Measurements from ENCODE around the gene SCAMP4. TPM values are rescaled to one million over a fixed set of nuclear protein-coding genes. Genes with fewer than 3 reads are reported as not detected.

SCAMP4 gene
- total and polyA plus RNA-seq, 2 of the 13 experiments (the other 11 are each of a cell fraction or from before 2014, with no cell fraction given), result 10.7 to 13.7 TPM

DNA sequence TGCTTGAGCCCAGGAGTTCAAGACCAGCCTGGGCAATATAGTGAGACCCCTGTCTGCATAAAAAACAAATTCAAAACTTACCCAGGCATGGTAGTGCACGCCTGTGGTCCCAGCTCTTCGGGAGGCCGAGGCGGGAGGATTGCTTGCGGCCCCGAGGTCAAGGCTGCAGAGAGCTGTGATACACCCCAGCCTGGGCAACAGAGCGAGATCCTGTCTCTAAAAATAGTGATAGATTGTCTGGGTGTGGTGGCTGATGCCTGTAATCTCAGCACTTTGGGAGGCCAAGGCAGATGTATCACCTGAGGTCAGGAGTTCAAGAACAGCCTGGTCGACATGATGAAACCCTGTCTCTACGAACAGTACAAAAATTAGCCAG, 37.9 kb upstream of the SCAMP4 start (continued):
- TF ChIP-seq ZNF121 (CRISPR knock-in tag; IDR thresholded peaks at IDR 0.05) (peak; percentile 98), KLF6 (CRISPR knock-in tag; IDR thresholded peaks at IDR 0.05) (no peak), ZFYVE20 (CRISPR knock-in tag; IDR thresholded peaks at IDR 0.05; ENCODE audit: borderline replicate concordance, low read depth) (no peak), GZF1 (CRISPR knock-in tag; IDR thresholded peaks at IDR 0.05) (no peak), FOXK1 (CRISPR knock-in tag; IDR thresholded peaks at IDR 0.05; ENCODE audit: borderline replicate concordance, low read depth) (no peak), ZNF713 (CRISPR knock-in tag; IDR thresholded peaks at IDR 0.05) (no peak), TCF7 (IDR thresholded peaks at IDR 0.05; ENCODE audit: low read depth) (no peak), ZFP1 (CRISPR knock-in tag; IDR thresholded peaks at IDR 0.05) (no peak), ZNF629 (CRISPR knock-in tag; conservative IDR thresholded peaks at IDR 0.05) (0 out of 2 replicates have a peak, but pooled peaks have one; percentile 9), RFXAP (CRISPR knock-in tag; IDR thresholded peaks at IDR 0.05; ENCODE audit: borderline replicate concordance) (no peak), ZNF44 (CRISPR knock-in tag; IDR thresholded peaks at IDR 0.05) (no peak), ETV5 (CRISPR knock-in tag; IDR thresholded peaks at IDR 0.05; ENCODE audit: borderline replicate concordance) (no peak), SMYD3 (CRISPR knock-in tag; IDR thresholded peaks at IDR 0.05) (no peak), ZBTB26 (CRISPR knock-in tag; IDR thresholded peaks at IDR 0.05; ENCODE audit: borderline replicate concordance) (no peak), KMT2A (CRISPR knock-in tag; IDR thresholded peaks at IDR 0.05) (no peak), KDM3A (CRISPR knock-in tag; IDR thresholded peaks at IDR 0.05; ENCODE audit: low read depth) (no peak), ONECUT2 (CRISPR knock-in tag; IDR thresholded peaks at IDR 0.05) (no peak), ZZZ3 (CRISPR knock-in tag; IDR thresholded peaks at IDR 0.05; ENCODE audit: borderline replicate concordance) (no peak), ZNF280B (CRISPR knock-in tag; IDR thresholded peaks at IDR 0.05; ENCODE audit: borderline replicate concordance) (no peak), ZNF451 (CRISPR knock-in tag; IDR thresholded peaks at IDR 0.05) (no peak)
- TF ChIP-seq, protein P1, sequence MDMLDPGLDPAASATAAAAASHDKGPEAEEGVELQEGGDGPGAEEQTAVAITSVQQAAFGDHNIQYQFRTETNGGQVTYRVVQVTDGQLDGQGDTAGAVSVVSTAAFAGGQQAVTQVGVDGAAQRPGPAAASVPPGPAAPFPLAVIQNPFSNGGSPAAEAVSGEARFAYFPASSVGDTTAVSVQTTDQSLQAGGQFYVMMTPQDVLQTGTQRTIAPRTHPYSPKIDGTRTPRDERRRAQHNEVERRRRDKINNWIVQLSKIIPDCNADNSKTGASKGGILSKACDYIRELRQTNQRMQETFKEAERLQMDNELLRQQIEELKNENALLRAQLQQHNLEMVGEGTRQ (IDR thresholded peaks at IDR 0.05; ENCODE audit: low read depth, low read length), result no peak
- TF ChIP-seq, protein P1 (CRISPR knock-in tag; IDR thresholded peaks at IDR 0.05; ENCODE audit: borderline replicate concordance), result no peak
- TF ChIP-seq, protein P2, sequence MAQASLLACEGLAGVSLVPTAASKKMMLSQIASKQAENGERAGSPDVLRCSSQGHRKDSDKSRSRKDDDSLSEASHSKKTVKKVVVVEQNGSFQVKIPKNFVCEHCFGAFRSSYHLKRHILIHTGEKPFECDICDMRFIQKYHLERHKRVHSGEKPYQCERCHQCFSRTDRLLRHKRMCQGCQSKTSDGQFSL (CRISPR knock-in tag; IDR thresholded peaks at IDR 0.05), result no peak
- TF ChIP-seq, protein P3, sequence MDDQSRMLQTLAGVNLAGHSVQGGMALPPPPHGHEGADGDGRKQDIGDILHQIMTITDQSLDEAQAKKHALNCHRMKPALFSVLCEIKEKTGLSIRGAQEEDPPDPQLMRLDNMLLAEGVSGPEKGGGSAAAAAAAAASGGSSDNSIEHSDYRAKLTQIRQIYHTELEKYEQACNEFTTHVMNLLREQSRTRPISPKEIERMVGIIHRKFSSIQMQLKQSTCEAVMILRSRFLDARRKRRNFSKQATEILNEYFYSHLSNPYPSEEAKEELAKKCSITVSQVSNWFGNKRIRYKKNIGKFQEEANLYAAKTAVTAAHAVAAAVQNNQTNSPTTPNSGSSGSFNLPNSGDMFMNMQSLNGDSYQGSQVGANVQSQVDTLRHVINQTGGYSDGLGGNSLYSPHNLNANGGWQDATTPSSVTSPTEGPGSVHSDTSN (CRISPR knock-in tag; IDR thresholded peaks at IDR 0.05; ENCODE audit: borderline replicate concordance), result no peak

Data from HepG2 (cell line).